ENCODE measurements around the gene IL3RA.

IL3RA gene

DNA sequence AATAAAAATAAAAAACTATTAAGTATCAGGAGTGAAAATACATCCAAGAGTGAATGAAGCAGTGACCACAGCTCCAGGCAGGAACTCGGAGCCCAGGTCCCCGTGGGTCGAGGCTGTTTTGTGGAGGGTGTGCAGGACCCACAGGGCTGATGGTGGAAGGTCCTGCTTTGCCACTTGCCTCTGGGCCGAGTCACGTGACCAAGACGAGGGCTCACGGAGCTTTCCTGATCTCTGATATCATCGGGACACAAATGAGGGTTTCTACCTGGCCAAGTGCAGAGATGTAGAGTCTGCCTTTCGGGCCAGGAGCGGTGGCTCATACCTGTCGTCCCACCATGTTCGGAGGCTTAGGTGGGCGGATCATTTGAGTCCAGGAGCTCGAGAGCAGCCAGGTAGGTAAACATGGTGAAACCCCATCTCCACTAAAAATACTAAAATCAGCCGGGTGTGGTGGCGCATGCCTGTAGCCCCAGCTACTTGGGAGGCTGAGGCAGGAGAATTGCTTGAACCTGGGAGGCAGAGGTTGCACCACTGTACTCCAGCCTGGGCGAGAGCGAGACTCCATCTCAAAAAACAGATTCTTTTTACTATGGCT lies 48.2 kb downstream of the IL3RA start:
- no peak for DNase-seq (ENCODE audit: low read depth, low spot score)

DNA sequence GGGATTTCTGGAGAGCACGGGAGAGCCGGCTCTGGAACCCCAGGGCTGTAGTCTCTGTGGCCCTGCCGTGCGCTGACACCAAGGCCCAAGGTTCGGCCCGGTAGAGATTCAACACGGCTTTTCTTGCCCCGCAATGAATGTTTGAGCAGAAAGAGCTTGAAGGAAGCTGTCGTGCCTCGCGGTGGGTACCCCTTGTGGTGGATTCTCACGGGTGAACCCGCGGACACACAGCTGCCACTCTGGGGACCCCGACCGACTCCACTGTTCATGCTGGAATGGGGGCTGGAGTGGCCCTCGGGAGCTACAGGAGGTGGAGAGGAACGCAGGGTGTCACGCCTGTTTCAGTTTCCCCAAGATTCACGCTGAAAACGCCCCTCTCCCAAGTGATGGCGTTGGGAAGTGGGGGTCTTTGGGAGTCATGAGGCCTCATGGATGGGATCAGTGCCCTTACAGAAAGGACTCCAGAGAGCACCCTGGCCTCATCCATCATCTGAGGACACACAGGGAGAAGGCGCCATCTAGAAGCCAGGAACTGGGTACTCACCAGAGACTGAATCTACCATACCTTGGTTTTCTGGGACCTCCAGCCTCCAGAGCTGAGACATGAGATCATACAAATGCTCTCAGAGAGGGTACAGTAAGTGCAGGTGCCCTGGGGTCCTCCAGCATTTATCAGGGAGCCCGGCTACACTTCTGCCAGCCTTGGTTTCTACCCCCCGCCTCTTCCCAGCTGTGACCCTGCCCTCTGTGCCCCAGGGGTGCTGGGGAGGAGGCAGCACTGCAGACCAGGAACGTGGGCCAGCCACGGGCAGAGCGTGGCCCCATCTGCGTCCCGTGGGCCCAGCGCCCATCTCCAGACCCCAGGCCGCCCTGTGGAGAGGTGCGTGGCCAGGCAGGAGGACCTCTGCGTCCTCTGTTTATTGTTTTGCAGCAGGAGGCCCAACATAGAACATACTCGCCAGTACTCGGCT lies 49.0 kb downstream of the IL3RA start:
- no peak for DNase-seq (ENCODE audit: low read depth, low spot score)

DNA sequence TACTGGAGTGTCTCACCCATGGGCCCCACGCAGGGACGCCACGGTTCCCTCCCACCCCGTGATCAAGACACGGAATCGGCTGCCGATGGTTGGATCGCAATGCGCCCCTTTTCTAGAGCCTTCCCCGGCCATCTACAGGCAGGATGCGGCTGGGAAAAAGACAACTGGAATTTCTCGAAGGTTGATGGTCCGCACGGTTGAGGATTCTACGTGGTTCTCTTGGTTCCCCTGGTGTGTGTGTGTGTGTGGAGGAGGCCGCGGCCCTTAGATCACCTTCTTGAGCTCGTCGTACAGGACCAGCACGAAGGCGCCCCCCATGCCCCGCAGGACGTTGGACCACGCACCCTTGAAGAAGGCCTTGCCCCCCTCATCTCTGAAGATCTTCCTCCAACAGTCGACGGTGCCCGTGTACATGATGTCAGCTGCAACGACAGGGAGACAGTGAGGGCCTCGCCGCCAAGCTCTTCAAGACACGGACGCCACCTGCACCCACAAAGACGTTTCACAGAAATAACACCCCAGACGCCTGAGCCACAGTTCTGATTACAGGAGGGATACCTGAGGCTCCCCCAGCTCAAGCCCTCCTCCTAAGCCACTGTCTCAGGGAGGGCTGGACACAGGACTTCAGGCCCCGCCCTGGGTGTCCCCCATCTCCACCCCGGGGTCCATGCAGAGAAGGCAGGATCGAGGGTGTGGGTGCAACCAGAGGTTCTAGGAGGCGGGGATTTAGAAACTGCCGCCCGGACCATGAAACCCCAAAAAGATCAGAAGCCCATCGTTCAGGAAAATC lies 49.9 kb downstream of the IL3RA start:
- no peak for DNase-seq (ENCODE audit: low read depth, low spot score)

DNA sequence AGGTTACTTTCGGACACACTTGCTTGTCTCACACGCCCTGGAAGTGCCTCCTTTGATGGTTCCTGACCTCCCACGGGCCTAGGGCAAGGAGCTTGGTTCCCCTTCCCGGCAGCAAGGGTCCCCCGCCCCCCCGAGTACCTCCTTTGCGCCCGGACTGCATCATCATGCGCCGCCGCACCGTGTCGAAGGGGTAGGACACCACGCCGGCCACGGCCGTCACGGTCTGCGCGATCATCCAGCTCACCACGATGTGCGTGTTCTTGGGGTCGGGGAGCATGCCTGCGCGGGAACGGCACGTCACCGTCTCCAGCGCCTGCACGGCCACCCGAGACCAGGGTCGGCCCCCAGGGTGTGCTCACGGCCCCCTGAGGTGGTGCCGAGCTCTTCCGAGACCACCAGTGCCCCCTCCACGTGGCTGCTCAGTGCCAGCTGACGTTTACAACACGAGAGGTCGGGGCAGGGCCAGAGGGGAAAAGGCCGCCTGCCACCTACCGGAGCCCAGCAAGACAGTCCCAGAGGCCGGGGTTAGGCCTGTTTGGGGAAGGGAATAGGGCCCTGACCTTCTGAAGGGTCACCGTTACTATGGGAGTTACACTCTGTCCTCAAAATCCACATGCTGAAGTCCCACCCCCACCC lies 50.7 kb downstream of the IL3RA start:
- no peak for DNase-seq (ENCODE audit: low read depth, low spot score)

DNA sequence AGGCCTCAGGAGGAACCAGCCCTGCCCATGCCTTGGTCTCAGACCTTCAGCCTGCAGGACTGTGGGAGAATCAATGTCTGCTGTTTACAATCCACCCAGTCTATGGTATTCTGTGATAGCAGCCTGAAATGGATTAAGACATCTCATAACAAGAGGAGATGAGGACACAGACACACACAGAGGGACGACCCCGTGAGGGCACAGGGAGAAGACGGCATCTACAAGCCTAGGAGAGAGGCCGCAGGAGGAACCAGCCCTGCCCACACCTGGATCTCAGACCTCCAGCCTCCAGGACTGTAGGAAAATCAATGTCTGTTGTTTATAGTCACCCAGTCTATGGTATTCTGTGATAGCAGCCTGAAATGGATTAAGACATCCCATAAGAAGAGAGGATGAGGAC lies 52.1 kb downstream of the IL3RA start:
- no peak for DNase-seq (ENCODE audit: low read depth, low spot score)

DNA sequence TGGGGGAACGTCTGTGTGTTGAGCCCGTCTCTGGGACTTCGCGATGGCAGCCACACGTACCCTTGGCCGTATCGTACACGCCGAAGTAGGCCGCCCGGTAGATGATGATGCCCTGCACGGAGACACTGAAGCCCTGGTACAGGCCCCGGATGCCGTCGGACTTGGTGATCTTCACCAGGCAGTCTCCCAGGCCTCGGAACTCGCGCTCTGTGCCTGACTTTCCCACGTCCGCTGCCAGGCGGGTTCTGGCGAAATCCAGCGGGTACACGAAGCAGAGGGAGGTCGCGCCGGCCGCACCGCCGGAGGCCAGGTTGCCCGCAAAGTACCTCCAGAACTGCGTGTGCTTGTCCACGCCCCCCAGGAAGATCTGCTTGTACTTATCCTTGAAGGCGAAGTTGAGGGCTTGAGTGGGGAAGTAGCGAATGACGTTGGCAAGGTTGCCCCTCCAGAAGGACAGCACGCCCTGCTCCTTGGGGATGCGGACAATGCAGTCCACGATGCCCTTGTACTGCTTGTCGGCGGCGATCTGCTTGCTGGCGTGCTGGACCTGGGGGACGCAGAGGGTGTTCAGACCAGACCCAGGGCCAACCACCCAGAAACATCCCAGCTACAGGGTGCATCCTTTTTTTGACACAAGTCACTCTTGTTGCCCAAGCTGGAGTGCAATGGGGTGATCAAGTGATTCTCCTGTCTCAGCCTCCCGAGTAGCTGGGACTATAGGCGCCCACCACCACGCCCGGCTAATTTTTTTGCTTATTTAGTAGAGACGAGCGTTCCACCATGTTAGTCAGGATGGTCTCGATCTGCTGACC lies 52.8 kb downstream of the IL3RA start:
- DNase-seq (ENCODE audit: low read depth, low spot score), result no peak

DNA sequence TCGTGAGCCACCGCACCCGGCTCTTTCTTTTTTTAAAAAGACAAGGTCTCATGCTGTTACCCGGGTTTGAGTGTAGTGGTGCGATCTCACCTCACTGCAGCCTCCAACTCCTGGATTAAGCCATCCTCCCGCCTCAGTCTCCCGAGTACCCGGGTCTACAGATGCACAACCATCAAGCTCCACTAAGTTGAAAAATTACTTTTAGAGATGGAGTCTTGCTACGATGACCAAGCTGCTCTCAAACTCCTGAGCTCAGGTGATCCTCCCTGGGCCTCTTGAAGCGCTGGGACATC lies 53.4 kb downstream of the IL3RA start:
- DNase-seq (ENCODE audit: low read depth, low spot score), result no peak

DNA sequence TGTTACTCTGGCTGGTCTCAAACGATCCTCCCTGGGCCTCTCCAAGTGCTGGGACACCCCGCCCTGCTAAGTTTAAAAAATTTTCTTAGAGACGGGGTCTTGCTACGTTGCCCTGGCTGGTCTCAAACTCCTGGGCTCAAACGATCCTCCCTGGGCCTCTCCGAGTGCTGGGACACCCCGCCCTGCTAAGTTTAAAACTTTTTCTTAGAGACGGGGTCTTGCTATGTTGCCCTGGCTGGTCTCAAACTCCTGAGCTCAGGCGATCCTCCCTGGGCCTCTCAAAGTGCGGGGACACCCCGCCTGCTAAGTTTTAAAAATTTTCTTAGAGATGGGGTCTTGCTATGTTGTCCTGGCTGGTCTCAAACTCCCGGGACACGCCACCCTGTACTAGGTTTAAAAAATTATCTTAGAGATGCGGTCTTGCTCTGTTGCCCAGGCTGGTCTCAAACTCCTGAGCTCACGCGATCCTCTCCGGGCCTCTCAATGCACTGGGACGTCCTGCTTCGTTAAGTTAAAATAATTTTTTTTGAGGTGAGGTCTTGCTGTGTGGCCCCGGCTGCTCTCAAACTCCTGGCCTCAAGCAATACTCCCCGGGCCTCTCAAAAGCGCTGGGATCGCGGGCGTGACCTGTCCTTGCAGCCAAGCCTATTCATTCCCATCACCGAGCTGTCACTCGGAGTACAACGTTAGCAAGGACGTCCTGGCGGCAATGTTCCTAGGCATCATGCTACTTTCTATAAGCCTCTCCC lies 54.2 kb downstream of the IL3RA start:
- no peak for DNase-seq (ENCODE audit: low read depth, low spot score)

DNA sequence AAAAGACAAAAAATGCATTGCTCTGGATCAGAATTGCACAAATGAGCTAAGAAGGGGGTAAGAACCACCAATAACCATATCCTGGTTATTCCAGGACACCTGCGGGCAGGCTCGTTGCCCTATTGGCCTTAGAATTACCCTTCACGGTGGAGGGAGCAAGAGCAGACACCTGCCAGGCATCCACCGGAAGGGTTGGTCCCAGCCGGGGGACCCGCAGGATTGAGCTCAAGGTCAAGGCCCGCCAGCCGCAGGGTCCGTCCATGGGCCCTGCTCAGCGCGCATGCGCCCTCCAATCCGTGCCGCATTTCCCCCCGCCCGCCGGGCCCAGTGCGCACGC lies 54.8 kb downstream of the IL3RA start:
- DNase-seq (ENCODE audit: low read depth, low spot score), result no peak

DNA sequence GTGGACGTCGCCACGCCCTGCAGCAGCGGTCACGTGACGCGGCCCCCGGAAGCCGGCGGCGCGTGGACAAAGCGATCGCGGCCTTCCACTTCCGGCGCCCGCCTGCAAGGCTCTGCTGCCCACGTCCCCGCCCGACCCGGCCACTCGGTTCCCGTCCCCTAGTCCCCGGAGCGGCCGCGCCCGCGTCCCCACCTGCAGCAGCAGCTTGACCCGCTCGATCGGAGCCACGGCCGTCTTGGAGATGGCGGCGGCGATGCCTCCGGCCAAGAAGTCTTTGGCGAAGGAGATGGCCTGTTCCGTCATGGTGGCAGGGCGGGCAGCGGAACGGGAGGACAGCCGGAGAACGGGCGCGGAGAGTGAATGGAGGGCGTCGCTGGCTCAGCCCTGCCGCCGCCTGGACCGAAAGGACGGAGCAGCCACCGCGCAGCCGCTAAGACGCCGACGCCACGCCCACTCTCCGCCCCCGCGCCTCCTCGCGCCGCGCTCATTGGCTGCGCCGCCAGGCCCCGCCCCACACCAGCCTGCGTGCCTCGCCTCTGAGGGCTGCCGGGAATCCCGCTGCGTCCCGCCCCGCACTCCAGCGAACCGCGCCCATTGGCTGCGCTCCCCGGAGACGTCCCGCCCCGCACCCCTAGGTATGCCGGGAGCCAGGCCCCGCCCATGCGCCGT lies 55.3 kb downstream of the IL3RA start, which contains the start of gene SLC25A6:
SLC25A6 (minus strand) TSS at position 407 of the 669 bp plus-strand sequence; CDS start at position 303, 104 bp downstream.
- peak; percentile 68 for DNase-seq (ENCODE audit: low read depth, low spot score)

DNA sequence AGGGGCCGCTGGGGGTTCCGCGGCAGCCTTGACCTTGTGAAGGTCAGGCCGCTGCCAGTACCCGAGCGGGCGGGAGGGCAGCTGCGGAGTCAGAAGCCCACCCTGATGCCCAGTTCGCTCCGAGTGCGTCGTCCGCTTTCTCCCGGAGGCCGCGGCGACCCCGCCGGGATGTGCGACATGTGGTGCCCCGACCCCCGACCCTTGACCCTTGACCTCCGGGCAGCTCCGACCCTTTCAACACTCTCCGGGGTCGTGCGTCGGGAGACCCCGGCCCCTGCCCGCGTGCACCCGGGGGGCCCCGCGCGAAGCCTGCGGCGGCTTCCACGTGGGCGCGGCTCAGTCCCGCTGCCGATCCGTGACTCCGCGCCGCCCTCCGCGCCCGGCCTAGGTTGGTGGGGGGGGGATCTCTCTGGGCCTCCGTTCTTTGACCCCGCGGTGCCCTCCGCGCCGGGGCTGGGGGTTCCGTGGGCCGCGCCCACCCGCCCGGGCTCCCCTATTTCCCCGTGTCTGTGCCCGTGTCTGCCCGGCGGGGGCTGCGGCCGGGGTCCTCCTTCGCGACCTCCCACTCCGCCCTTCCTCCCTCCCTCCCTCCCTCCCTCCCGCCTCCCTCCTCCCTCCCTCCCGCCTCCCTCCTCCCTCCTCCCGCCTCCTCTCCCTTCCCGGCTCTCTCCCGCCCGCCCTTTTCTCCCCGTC lies 55.9 kb downstream of the IL3RA start:
- DNase-seq (ENCODE audit: low read depth, low spot score), result no peak

DNA sequence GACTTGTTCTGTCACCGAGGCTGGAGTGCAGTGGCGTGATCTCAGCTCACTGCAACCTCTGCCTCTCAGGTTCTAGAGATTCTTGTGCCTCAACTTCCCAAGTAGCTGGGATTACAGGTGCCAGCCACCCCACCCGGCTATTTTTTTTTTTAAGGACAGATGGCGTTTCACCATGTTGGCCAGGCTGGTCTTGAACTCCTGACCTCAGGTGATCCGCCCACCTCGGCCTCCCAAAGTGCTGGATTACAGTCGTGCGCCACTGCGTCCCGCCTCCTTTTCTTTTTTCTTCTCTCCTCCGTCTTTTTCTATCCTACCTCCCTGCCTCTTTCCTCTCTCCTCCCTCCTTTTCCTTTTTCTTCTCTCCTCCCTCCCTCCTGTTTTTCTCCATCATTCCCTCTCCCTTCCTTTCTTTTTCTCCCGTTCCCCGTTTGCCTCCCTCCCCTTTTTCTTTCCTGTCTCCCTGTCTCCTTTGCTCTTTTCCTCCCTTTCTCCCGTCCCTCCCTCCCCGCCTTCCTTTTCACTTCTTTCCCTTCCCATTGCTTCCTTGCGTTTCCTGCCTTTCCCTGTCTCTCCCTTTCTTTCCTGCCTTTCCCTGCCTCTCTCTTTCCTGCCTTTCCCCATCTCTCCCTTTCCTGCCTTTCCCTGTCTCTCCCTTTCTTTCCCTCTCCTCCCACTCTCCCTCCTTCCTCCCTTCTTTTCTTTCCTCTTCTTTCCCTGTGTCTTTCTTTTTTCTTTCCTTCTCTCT lies 57.5 kb downstream of the IL3RA start:
- no peak for DNase-seq (ENCODE audit: low read depth, low spot score)

DNA sequence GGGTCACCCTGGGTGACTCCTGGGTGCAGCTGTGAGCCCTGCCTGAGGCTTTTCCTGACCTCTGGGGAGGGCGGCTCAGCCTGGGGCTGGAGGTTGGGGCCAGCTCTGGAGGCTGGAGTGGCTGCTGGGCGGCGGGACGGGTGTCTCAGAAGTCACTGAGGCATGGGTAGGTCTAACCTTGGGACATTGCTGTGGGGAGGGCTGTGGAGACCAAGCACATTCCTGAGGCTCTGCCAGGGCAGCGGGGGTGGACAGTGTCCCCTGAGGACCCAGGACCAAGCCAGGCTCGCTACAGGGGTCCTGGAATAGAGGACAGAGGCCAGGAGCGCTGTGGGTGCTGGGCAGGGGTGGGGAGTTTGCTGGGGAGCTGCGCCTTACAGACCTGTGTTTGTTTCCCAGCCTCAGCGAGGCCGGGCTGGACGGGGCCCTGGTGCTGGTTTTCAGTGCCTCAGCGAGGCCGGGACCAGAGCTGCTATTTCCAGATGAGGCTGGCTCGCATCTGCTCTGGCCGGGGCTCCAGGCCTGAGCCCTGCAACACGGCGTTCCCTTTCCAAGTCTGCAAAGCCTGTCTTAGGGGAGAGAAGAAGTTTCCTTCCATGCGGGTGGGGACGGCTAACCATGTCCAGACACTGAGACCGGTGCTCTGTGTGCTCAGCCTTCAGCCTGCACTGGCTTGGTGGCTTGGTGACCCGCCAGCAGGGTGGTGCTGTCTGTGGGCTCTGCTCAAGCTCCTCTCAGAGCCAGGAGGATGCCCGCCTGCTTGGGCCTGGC lies 58.3 kb downstream of the IL3RA start:
- no peak for DNase-seq (ENCODE audit: low read depth, low spot score)

DNA sequence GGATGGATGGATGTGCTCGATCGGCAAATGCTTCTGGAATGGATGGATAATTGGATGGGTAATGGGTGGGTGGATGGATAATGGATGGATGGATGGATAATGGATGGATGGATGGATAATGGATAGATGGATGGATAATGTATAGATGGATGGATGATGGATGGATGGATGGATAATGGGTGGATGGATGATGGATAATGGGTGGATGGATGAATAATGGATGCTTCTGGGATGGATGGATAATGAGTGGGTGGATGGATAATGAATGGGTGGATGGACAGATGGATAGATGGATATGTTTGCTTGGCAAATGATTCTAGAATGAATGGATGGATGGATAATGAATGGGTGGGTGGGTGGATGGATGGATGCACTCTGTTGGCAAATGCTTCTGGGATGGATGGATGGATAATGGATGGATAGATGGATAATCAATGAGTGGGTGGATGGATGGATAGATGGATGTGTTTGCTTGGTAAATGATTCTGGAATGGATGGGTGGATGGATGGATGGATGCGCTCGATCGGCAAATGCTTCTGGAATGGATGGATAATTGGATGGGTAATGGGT lies 59.1 kb downstream of the IL3RA start:
- DNase-seq (ENCODE audit: low read depth, low spot score), result no peak

DNA sequence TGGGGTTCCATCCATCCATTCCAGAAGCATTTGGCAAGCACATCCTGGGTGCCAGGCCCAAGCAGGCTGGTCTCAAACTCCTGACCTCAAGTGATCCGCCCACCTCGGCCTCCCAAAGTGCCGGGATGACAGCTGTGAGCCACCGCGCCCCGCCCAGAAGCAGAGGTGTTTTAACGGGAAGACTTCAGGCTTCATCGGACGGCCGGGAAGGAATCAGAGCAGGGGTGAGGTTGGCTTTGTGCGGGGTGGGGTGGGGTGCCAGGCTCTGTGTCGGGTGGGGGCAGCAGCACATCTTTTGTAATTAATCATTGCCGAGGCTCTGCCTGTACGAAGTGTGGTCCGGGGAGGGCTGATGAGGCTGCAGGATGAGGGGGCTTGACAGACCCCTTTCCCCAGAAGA lies 60.4 kb downstream of the IL3RA start:
- no peak for DNase-seq (ENCODE audit: low read depth, low spot score)

DNA sequence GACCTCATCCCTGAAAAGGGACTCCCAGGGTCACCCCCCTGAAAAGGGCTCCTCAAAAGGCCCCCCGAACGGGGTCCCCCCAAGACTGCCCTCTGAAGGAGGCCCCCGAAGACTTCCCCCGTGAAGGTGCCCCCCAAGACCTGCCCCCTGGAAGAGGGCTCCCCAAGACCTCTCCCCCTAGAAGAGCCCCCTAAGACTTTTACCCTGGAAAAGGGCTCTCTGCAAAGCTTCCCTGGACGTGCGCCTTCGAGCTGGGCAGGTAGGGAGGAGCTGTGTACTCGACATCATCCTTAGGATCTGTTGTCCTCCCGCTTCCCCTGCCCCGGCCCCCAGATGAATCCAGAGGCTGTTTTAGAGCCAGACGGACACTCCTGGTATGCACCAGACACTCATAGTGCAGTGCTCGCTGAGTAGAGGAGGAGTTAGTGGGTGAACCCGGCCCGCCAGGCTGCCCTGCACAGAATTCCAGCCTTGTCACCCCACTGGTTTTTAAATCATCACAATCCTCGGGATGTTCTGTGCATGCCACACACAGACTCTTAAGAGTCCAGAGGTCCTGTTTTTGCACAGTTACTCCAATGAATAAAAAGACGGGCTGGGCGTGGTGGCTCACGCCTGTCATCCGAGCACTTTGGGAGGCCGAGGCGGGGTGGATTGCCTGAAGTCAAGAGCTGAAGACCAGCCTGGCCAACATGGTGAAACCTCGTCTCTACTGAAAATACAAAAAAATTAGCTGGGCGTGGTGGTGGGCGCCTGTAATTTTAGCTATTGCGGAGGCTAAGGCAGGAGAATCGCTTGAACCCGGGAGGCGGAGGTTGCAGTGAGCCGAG lies 61.1 kb downstream of the IL3RA start:
- DNase-seq (ENCODE audit: low read depth, low spot score), result no peak
